Cardiac fibroblast (primary cell): Measurements from ENCODE around the gene TRIM10.

ENCODE experiments used
- DNase-seq, 2 donors: peaks; one replicate each; pipeline versions ENCODE4 v3.0.0 to v3.0.0-alpha.2; 2010; ENCODE audit warnings: low read depth in 2 of 2
- H3K4me3 ChIP-seq, 2 donors: replicated peaks in 1 of 2; 1 replicate in 1 of 2; 2 replicates in 1 of 2; pipeline ENCODE4 v1.5.1; 2011; ENCODE audit warnings: low read depth in 2 of 2, low read length in 2 of 2, mild to moderate bottlenecking in 2 of 2, moderate library complexity in 1 of 2
- TF ChIP-seq, protein P1 (sequence below): IDR thresholded peaks from one replicate; pipeline ENCODE4 v1.5.1; 2011; ENCODE audit warnings: low read depth, mild to moderate bottlenecking, low read length, inconsistent platforms

TRIM10 gene

DNA sequence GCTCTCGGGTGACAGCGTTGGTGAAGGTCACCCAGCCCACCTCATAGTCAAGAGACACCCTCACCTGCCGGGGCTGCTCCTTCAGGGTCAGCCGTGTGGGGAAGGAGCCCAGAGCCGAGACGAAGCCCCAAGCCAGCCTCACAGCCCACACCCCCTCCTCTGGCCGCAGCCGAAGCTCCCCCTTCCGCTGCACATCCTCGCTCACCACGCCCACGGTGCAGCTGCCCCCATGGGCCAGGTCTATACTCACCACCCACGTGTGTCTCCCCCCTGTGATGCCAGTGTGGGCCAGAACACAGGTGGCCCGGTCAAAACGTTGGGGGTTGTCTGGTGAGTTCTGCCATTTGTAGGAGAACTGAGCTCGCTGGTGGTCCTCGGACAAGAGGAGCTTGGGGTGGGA is 7.0 kb downstream of the TRIM10 start:
- DNase-seq: no peak
- H3K4me3 ChIP-seq: no peak overlapping the region
- TF ChIP-seq, protein P1, sequence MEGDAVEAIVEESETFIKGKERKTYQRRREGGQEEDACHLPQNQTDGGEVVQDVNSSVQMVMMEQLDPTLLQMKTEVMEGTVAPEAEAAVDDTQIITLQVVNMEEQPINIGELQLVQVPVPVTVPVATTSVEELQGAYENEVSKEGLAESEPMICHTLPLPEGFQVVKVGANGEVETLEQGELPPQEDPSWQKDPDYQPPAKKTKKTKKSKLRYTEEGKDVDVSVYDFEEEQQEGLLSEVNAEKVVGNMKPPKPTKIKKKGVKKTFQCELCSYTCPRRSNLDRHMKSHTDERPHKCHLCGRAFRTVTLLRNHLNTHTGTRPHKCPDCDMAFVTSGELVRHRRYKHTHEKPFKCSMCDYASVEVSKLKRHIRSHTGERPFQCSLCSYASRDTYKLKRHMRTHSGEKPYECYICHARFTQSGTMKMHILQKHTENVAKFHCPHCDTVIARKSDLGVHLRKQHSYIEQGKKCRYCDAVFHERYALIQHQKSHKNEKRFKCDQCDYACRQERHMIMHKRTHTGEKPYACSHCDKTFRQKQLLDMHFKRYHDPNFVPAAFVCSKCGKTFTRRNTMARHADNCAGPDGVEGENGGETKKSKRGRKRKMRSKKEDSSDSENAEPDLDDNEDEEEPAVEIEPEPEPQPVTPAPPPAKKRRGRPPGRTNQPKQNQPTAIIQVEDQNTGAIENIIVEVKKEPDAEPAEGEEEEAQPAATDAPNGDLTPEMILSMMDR: no peak

DNA sequence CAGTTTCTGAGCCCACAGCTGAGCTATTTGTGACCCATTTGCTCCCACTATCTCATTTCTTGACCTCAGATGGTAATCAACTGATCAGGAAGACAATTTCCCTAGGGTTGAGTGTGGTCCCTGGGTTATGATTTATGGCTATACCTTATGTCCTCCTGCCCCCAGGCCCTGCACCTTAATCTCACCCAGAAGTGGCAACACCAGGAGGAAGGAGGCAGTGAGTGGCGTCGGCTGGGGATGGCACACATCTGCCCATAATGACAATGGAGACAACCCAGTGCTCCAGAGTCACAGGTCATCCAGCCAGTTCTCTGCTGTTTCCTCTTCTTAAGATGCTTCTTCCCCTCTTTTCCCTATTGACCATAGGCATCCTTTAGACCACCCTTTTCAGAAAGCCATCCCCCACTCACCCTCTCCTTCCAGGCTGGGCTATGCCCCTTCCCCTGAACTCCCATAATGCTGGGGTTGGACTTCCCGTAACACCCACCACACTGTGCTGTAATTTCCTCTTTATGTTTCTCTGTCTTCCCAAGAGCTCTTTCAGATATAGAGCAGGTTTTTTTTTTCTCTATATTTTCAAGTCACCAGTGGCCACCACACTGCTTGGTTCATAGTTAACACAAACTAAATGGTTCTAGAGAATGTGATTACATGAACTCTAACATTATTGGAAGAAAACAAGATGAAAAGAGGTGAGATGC is 8.0 kb downstream of the TRIM10 start:
- TF ChIP-seq, protein P1: no peak
- no peak overlapping the region for H3K4me3 ChIP-seq
- DNase-seq: no peak

GRCh38 chr6:30152016-30152673 is 8.9 kb downstream of the TRIM10 start:
- TF ChIP-seq, protein P1: no peak
- no peak for DNase-seq
- no peak overlapping the region for H3K4me3 ChIP-seq

- DNase-seq: no peak
- no peak overlapping the region for H3K4me3 ChIP-seq
Measured at GRCh38 chr6:30151580-30151979, 9.4 kb downstream of the TRIM10 start.

DNA sequence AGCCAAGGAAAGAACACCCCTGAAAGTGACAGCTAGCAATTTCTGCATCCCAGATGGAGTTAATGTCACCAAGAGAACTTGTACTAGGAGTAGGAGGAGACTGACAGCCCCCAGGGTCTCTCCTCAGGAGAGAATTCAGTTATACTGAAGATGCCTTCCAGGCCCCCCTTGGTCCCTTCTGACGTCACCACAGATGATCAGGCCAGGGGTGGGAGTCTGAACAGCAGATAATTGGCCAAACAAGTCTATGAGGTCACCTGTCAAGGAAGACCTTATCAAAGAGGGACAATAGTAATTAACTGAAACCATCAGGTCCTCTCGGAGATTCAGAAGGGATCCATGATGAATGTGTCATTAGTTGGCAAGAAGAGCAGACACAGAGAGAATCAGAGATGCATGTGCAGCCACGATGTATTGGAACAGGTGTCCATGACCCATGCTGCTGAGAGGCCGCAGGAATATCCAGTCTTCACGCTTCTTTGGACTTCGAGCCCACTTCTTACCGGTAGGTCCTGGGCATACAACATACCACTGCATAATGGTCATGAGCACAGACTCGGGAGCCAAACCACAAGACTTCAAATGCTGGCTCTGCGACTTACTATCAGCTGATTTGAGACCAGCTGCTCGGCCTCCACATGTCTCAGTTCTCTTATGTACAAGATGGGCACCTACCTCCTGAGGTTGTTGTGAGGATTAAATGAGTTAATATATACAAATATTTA is 10.2 kb downstream of the TRIM10 start:
- H3K4me3 ChIP-seq: no peak overlapping the region
- DNase-seq: peak in 1 of 2 donors; percentile 15
- TF ChIP-seq, protein P1: no peak

More at GRCh38 chr6:30151580-30151979, 9.4 kb downstream of the TRIM10 start:
- TF ChIP-seq, protein P1: no peak

- no peak overlapping the region for H3K4me3 ChIP-seq
- TF ChIP-seq, protein P1: no peak
- no peak for DNase-seq
Measured at GRCh38 chr6:30149858-30150550, 11.0 kb downstream of the TRIM10 start.
